Neuronal stem cell (in vitro differentiated cells): ENCODE measurements around the gene LY9.

ENCODE experiments used
- DNase-seq: peaks from one replicate; pipeline ENCODE4 v3.0.0-alpha.2; 2013; ENCODE audit warnings: low spot score
- H2AFZ ChIP-seq: one replicate; pipeline ENCODE4 v1.6.1; 2013; ENCODE audit warnings: mild to moderate bottlenecking, low read length, inconsistent platforms
- H2AK5ac ChIP-seq: 2 replicates; pipeline ENCODE4 v1.6.1; 2013; ENCODE audit warnings: low read depth, mild to moderate bottlenecking, inconsistent platforms, low read length, moderate library complexity, mixed read lengths
- H2BK120ac ChIP-seq: 2 replicates; pipeline ENCODE4 v1.6.1; 2013; ENCODE audit warnings: low read depth, mild to moderate bottlenecking, inconsistent platforms, low read length, moderate library complexity, mixed read lengths
- H2BK12ac ChIP-seq: one replicate; pipeline ENCODE4 v1.6.1; 2013; ENCODE audit warnings: low read length, inconsistent platforms
- H2BK15ac ChIP-seq: 2 replicates; pipeline ENCODE4 v1.6.1; 2013; ENCODE audit warnings: mild to moderate bottlenecking, low read length, inconsistent platforms, mixed read lengths
- H2BK5ac ChIP-seq: one replicate; pipeline ENCODE4 v1.6.1; 2013; ENCODE audit warnings: inconsistent platforms, mild to moderate bottlenecking, low read length, moderate library complexity
- H3K14ac ChIP-seq: one replicate; pipeline ENCODE4 v1.6.1; 2013; ENCODE audit warnings: low read length, inconsistent platforms
- H3K18ac ChIP-seq: 2 replicates; pipeline ENCODE4 v1.6.1; 2013; ENCODE audit warnings: low read length, inconsistent platforms
- H3K23ac ChIP-seq: 2 replicates; pipeline ENCODE4 v1.6.1; 2013; ENCODE audit warnings: low read depth, mild to moderate bottlenecking, mixed read lengths, low read length, inconsistent platforms; ENCODE audit not compliant: poor library complexity
- H3K27ac ChIP-seq: replicated peaks from 3 replicates; pipeline ENCODE4 v1.5.1; 2013; ENCODE audit warnings: low read length, inconsistent platforms
- H3K27me3 ChIP-seq, 3 experiments: 2 replicates each; pipeline ENCODE4 v1.6.1; 2013; ENCODE audit warnings: low read length in 3 of 3, mild to moderate bottlenecking in 2 of 3, inconsistent platforms in 1 of 3, low read depth in 1 of 3, mixed read lengths in 1 of 3, moderate library complexity in 1 of 3; ENCODE audit not compliant: control insufficient read depth in 3 of 3, insufficient read depth in 3 of 3
- H3K36me3 ChIP-seq, 2 donors: replicated peaks in 1 of 2; 2 replicates each; pipeline ENCODE4 v1.6.1; 2013; ENCODE audit warnings: low read length in 2 of 2; ENCODE audit not compliant: control insufficient read depth in 2 of 2, insufficient read depth in 2 of 2
- H3K4ac ChIP-seq: 2 replicates; pipeline ENCODE4 v1.6.1; 2013; ENCODE audit warnings: inconsistent platforms, mild to moderate bottlenecking, low read length, moderate library complexity
- H3K4me1 ChIP-seq, 2 donors: 1 replicate in 1 of 2; 2 replicates in 1 of 2; pipeline ENCODE4 v1.6.1; 2013; ENCODE audit warnings: low read length in 2 of 2, low read depth in 1 of 2; ENCODE audit not compliant: control insufficient read depth in 2 of 2, insufficient read depth in 1 of 2
- H3K4me2 ChIP-seq: one replicate; pipeline ENCODE4 v1.6.1; 2013; ENCODE audit warnings: mild to moderate bottlenecking, low read length, inconsistent platforms; ENCODE audit not compliant: insufficient read depth, poor library complexity, severe bottlenecking
- H3K4me3 ChIP-seq, 2 donors: 2 replicates each; pipeline ENCODE4 v1.5.1; 2013; ENCODE audit warnings: low read length in 2 of 2, mild to moderate bottlenecking in 2 of 2, inconsistent platforms in 1 of 2, moderate library complexity in 1 of 2
- H3K79me1 ChIP-seq: one replicate; pipeline ENCODE4 v1.6.1; 2013; ENCODE audit warnings: low read depth, mild to moderate bottlenecking, inconsistent platforms, low read length, moderate library complexity
- H3K9ac ChIP-seq: one replicate; pipeline ENCODE4 v1.6.1; 2013; ENCODE audit warnings: mild to moderate bottlenecking, low read depth, low read length, inconsistent platforms; ENCODE audit not compliant: poor library complexity
- H3K9me3 ChIP-seq, 2 donors: replicated peaks in 1 of 2; 2 replicates each; pipeline versions ENCODE3 to v1.6.1; 2013; ENCODE audit warnings: low read length in 2 of 2, mild to moderate bottlenecking in 2 of 2, inconsistent platforms in 1 of 2, low read depth in 1 of 2, mixed read lengths in 1 of 2, moderate library complexity in 1 of 2; ENCODE audit not compliant: control insufficient read depth in 2 of 2, insufficient read depth in 1 of 2
- H4K8ac ChIP-seq: one replicate; pipeline ENCODE4 v1.6.1; 2013; ENCODE audit warnings: low read depth, mild to moderate bottlenecking, inconsistent platforms, low read length, moderate library complexity
- H4K91ac ChIP-seq: one replicate; pipeline ENCODE4 v1.6.1; 2013; ENCODE audit warnings: low read length, low read depth, mild to moderate bottlenecking, inconsistent platforms; ENCODE audit not compliant: poor library complexity
- WGBS, 2 donors: extraction: QIAGEN DNeasy Blood & Tissue Kit; methylation state at CpG; one replicate each; pipeline ENCODE4 v1.1.7; 2013; ENCODE audit warnings: missing lambda C conversion rate in 2 of 2, mixed read lengths in 1 of 2; ENCODE audit not compliant: insufficient read length in 2 of 2, insufficient replicate concordance in 1 of 2; ENCODE audit errors: extremely low coverage in 2 of 2; 5-methylcytosine and 5-hydroxymethylcytosine counted together

The LY9 gene

GRCh38 chr1:160778976-160779375, 17.0 kb upstream of the LY9 start:
- no peak overlapping the region for H2BK5ac ChIP-seq
- H3K9ac ChIP-seq: no peak overlapping the region
- H3K27me3 ChIP-seq: no peaks in the 10 kb centered on the region
- H2AFZ ChIP-seq: no peak overlapping the region
- H2AK5ac ChIP-seq: no peak overlapping the region
- no peak overlapping the region for H3K23ac ChIP-seq
- no peaks in the 10 kb centered on the region for H3K9me3 ChIP-seq
- H3K79me1 ChIP-seq: no peaks in the 10 kb centered on the region
- no peak overlapping the region for H3K14ac ChIP-seq
- WGBS, 2 donors: no CpG with 5 or more reads among the region's 6 CpGs
- H3K36me3 ChIP-seq: no peaks in the 10 kb centered on the region
- H4K91ac ChIP-seq: no peak overlapping the region
- peaks cover 0 to 2% of the 10 kb centered on the region in 2 donors for H3K4me1 ChIP-seq
- H2BK120ac ChIP-seq: no peak overlapping the region
- no peak overlapping the region for H2BK12ac ChIP-seq
- DNase-seq: no peak
- H2BK15ac ChIP-seq: no peak overlapping the region
- no peak overlapping the region for H3K27ac ChIP-seq
- H3K4ac ChIP-seq: no peak overlapping the region
- no peak overlapping the region for H3K4me2 ChIP-seq
- no peak overlapping the region for H3K4me3 ChIP-seq
- no peak overlapping the region for H4K8ac ChIP-seq
- H3K18ac ChIP-seq: no peak overlapping the region

GRCh38 chr1:160779626-160780397, 16.2 kb upstream of the LY9 start:
- no peaks in the 10 kb centered on the region for H3K9me3 ChIP-seq
- no peak overlapping the region for H2BK15ac ChIP-seq
- no peak overlapping the region for H2AK5ac ChIP-seq
- H3K27ac ChIP-seq: no peak overlapping the region
- H3K4me3 ChIP-seq: no peak overlapping the region
- H3K4me1 ChIP-seq: peaks cover 0 to 1% of the 10 kb centered on the region in 2 donors
- H2BK120ac ChIP-seq: no peak overlapping the region
- WGBS, 2 donors: no CpG with 5 or more reads among the region's 18 CpGs
- peak overlapping the region; percentile 3 for H3K14ac ChIP-seq
- H2AFZ ChIP-seq: no peak overlapping the region
- H4K91ac ChIP-seq: no peak overlapping the region
- no peaks in the 10 kb centered on the region for H3K27me3 ChIP-seq
- DNase-seq: no peak
- H3K79me1 ChIP-seq: no peaks in the 10 kb centered on the region
- H3K18ac ChIP-seq: no peak overlapping the region
- no peak overlapping the region for H4K8ac ChIP-seq
- H3K4ac ChIP-seq: no peak overlapping the region
- H2BK12ac ChIP-seq: no peak overlapping the region
- no peak overlapping the region for H3K23ac ChIP-seq
- H2BK5ac ChIP-seq: no peak overlapping the region
- no peaks in the 10 kb centered on the region for H3K36me3 ChIP-seq
- H3K9ac ChIP-seq: no peak overlapping the region
- no peak overlapping the region for H3K4me2 ChIP-seq

DNA sequence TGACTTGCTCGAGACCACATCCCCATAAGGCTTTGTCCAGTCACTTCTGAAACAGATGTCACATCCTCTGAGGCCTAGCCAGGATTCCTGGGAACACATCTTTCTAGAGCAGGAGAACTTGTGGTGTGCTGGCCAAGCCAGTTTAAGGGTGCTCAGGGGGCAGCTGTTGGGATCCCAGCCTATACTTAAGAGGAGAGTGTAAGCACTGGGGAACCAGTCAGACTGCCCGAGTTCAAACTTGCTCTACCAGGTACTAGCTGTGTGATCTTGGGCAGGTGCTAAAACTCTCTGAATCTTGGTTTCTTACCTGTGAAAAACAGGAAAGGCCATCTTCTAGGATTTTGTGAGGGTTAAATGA, 15.6 kb upstream of the LY9 start:
- Histone ChIP-seq H2BK120ac (no peak overlapping the region), H4K91ac (no peak overlapping the region), H3K4me1 (peaks cover 0 to 1% of the 10 kb centered on the region in 2 donors), H3K4me3 (no peak overlapping the region), H3K27me3 (no peaks in the 10 kb centered on the region), H3K27ac (no peak overlapping the region), H2BK12ac (no peak overlapping the region), H3K36me3 (no peaks in the 10 kb centered on the region), H4K8ac (no peak overlapping the region), H2AK5ac (no peak overlapping the region), H3K23ac (no peak overlapping the region), H3K79me1 (no peaks in the 10 kb centered on the region), H3K18ac (no peak overlapping the region), H3K9ac (no peak overlapping the region), H3K9me3 (no peaks in the 10 kb centered on the region), H2BK15ac (no peak overlapping the region), H2BK5ac (no peak overlapping the region), H3K4me2 (no peak overlapping the region), H2AFZ (no peak overlapping the region), H3K4ac (no peak overlapping the region), H3K14ac (no peak overlapping the region)
- no CpG with 5 or more reads among the region's 2 CpGs for WGBS, 2 donors
- no peak for DNase-seq

DNA sequence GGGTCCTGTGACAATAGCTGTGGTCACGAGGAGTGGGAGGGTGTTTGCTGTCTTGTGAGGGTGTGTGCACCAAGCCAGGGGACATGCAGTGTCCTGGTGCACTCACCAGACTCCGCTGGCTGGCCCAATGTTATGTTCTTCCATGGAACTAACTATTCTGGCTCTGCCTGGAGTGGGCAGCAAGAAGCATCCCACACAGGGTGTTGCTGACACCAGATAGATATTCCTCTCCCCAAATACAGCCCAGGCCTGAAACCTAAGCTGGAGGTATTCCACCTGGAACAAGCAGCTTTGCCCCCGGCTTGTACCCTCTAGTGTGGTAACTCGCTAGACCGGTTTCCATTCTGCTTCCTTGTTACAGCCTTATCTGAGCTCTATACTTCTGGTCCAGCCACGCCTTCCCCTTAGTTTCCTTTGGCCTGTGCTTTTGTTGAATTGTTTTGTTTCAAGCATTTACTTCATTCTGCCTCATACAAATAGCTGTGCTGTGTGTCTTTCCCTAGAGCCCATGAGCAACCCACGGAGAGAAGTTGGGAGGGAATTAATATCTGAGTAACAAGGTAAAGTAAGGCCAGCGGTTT, 14.7 kb upstream of the LY9 start:
- no CpG with 5 or more reads among the region's 8 CpGs for WGBS, 2 donors

More for the DNA sequence above, 14.7 kb upstream of the LY9 start:
- H3K18ac ChIP-seq: no peak overlapping the region
- H3K9ac ChIP-seq: no peak overlapping the region
- no peak overlapping the region for H4K8ac ChIP-seq
- peaks cover 0 to 1% of the 10 kb centered on the region in 2 donors for H3K4me1 ChIP-seq
- H4K91ac ChIP-seq: no peak overlapping the region
- H2BK12ac ChIP-seq: no peak overlapping the region
- H3K27ac ChIP-seq: no peak overlapping the region
- H3K36me3 ChIP-seq: no peaks in the 10 kb centered on the region
- H3K14ac ChIP-seq: no peak overlapping the region
- no peak overlapping the region for H2AK5ac ChIP-seq
- no peak overlapping the region for H2BK5ac ChIP-seq
- H3K4me2 ChIP-seq: no peak overlapping the region
- H2BK120ac ChIP-seq: no peak overlapping the region
- no peak overlapping the region for H3K4ac ChIP-seq
- no peaks in the 10 kb centered on the region for H3K79me1 ChIP-seq
- no peak for DNase-seq
- H2BK15ac ChIP-seq: no peak overlapping the region
- no peak overlapping the region for H3K4me3 ChIP-seq
- no peaks in the 10 kb centered on the region for H3K27me3 ChIP-seq
- no peak overlapping the region for H2AFZ ChIP-seq
- no peak overlapping the region for H3K23ac ChIP-seq
- H3K9me3 ChIP-seq: no peaks in the 10 kb centered on the region
